Islet precursor cell (in vitro differentiated cells): ENCODE results near the gene INPPL1.
A peak's percentile ranks its signal among the peaks of the same experiment; 100 is the strongest.
"Not testable (repeated sequence)": the region's sequence is repeated elsewhere in the genome, so short reads cannot be mapped to it uniquely, and the experiment has no call there.

Source experiments
- DNase-seq: peaks from one replicate; pipeline ENCODE4 v3.0.0-alpha.2; 2018

The INPPL1 gene

DNA sequence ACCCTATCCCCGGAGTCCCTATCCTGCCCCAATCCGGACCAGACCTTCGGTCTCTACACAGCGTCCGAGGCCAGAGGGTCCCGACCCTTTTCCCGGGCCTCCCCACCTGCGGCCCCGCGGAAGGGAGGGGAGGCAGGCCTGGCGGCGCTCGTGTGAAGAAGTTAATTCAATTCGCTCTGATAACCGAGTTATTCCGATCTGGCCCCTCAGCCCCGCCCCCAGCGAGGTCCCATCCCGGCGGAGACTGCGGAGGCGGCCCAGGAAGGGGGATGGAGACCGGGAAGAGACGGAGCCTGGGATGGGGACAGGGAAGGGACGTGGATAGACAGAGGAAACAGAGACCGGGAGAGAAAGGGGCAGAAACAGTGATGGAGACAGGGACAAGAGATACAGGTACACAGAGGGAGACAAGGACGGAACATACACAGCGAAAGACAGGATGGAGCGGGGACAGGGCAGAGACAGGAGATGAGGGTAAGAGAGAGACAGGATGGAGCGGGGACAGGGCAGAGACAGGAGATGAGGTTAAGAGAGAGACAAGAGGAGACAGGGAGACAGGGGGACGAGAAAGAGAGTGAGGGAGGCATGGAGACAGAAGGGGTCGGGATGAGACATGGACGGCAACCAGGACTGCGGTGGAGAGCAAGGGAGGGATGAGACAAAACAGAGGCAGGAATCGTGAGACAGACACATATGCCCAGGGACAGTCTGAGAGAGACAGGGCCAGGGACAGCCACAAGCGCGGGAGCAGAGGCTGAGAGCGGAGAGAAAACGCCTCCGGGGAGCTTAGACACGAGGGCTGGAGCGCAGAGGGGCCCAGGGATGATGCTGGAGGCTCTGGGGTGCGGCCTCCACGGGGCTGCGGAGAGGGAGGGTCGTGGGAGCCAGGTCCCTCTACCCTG, 20.0 kb downstream of the INPPL1 start:
- peak; percentile 66 for DNase-seq

DNA sequence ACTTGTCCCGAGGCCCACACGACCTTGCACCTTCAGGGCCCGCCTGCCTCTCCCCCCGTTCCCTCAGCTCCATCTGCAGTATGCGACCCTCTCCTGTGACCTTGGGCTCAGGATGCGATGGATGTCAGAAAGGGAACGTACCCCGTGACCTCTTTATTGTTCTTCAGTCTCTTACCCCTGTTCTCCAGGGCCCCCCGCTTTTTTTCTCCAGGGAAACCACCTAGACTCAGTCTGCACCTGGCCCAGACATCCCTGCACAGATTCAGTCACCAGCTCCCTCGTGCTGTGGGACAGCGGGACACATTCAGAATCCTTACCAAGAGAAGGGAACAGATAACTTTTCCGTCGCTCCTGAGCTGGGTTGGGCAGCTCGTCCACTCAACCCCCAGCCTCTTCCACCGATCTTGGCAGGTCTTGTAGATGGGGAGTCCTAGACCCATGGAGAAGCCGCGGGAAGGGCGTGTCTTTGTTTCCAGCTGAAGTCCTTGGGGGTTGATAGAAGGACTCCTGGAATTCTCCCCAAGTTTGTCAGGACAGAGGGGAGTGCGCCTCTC, 20.8 kb downstream of the INPPL1 start:
- DNase-seq = peak; percentile 50

- DNase-seq = peak; percentile 53
Observed at GRCh38 chr11:72247584-72247983, 23.0 kb downstream of the INPPL1 start.

DNA sequence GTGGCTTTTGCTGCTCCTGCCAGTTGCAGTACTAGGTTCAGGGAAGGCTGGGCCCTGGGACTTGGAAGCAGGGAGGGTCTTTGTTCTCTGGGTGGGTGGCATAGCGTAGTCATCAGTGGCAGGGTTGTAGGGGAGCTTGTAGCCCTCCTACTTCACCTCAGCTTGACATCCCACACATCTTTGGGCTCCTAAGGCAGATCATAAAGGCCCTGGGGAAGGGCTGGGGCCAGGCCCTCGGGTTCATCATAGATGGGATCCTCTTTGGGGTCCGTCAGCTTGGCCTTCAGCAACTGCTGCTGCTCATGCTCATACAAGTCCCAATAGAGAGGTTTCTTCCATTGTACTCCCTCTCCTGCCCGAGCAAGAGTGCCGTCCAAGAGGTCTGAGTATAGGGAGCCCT, 25.4 kb downstream of the INPPL1 start:
- DNase-seq = no peak

GRCh38 chr11:72250661-72251464, 26.3 kb downstream of the INPPL1 start:
- peak; percentile 45 for DNase-seq

DNA sequence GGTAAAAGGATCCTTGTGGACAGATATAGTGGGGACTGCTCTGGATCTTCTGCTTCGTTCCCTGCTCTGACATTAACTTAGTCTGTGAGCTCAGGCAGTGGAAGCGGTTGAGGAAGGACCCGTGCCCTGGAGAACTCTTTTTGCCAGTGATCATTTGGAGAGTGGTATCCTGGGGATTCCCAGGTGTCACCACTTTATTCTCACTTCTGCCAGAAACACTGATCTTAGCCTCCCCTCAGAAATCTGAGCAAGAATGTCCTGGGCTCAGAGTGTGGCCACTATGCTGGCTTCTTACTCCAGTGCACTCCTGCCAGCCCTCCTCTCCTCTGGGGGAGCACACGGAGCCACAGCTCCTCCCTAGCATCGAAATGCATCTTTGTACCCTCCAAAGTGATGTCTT, 27.0 kb downstream of the INPPL1 start:
- DNase-seq = no peak

GRCh38 chr11:72253392-72253791, 28.8 kb downstream of the INPPL1 start:
- no peak for DNase-seq

GRCh38 chr11:72254299-72254993, 29.9 kb downstream of the INPPL1 start:
- no peak for DNase-seq

GRCh38 chr11:72257570-72257969, 33.0 kb downstream of the INPPL1 start:
- DNase-seq = no peak

DNA sequence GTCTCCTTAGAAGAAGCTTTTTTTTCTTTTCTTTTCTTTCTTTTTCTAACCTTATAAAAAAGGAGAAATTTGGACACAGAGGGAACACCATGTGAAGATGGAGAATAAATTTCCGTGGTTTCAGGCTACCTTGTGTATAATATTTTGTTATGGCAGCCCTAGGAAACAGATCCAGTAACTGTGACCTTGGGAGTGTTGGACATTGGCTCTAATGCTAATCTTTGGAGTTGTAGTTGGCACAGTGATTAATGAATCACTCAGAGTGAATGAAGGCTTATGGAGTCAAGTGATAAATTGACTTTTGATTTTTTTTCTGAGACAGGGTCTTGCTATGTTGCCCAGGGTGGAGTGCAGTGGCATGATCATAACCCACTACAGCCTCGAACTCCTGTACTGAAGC, 34.9 kb downstream of the INPPL1 start:
- no peak for DNase-seq

- DNase-seq = no peak
Observed at GRCh38 chr11:72260574-72260973, 36.0 kb downstream of the INPPL1 start.

GRCh38 chr11:72263361-72263760, 38.8 kb downstream of the INPPL1 start:
- no peak for DNase-seq

- DNase-seq = no peak
Observed at GRCh38 chr11:72265951-72266350, 41.4 kb downstream of the INPPL1 start.

- DNase-seq = not testable (repeated sequence)
Observed at GRCh38 chr11:72266960-72267359, 42.4 kb downstream of the INPPL1 start.

GRCh38 chr11:72267956-72268617, 43.5 kb downstream of the INPPL1 start:
- no peak for DNase-seq

DNA sequence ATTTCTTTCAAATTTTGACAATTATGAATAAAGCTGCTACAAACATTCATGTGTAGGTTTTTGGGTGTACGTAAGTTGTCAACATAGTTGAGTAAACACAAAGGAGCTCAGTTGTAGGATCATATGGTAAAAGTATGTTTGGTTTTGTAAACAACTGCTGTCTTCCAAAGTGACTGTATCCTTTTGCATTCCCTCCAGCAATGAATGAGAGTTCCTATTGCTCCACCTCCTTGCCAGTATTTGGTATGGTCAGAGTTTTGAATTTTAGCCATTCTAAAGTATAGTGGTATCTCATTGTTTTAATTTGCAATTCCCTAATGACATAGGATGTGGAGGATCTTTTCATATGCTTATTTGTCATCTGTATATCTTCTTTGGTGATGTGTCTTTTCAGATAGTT, 47.4 kb downstream of the INPPL1 start:
- no peak for DNase-seq

DNA sequence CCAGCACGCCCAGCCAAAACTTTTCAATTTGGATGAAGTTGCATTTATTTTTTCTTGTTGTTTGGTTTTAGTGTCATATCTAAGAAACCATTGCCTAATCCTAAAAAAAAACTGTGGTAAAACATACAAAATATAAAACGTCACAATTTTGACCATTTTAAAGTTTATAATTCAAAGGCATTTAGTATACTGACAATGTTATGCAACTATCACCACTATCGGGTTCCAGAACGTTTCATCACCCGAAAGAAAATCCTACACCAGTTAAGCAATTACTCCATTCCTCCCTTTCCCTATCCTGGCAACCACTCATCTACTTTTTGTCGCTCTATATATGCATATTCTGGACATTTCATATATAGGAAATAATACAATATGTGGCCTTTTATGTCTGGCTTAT, 49.9 kb downstream of the INPPL1 start:
- DNase-seq = no peak

GRCh38 chr11:72278905-72279304, 54.3 kb downstream of the INPPL1 start:
- no peak for DNase-seq

DNA sequence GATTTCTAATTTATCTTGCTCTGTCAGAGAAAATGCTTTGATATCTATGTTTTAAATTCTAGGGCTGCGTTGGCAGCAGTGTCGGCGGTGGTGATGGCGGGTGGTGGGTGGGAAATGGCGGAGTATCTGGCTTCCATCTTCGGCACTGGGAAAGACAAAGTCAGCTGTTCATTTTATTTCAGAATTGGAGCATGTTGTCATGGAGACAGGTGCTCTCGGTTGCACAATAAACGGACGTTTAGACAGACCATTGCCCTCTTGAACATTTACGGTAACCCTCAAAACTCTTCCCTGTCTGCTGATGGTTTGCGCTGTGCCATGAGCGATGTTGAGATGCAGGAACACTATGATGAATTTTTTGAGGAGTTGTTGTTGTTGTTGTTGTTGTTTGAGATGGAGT, 55.5 kb downstream of the INPPL1 start:
- DNase-seq = no peak

DNA sequence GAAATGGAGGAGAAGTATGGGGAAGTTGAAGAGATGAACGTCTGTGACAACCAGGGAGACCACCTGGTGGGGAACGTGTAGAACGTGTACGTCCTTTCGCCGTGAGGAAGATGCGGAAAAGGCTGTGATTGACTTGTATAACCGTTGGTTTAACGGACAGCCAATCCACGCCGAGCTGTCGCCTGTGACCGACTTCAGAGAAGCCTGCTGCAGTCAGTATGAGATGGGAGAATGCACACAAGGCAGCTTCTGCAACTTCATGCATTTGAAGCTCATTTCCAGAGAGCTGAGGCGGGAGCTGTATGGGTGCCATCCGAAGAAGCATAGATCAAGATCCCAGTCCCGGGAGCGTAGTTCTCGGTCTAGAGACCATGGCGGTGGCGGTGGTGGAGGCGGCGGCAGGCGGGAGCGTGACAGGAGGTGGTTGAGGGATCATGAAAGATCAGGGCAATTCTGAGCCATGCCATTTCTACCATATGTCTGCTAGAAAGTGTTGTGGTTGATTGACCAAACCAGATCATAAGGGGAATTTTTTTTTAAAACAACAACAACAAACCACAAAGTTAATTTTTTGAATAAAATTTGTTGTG, 56.3 kb downstream of the INPPL1 start:
- DNase-seq = no peak

DNA sequence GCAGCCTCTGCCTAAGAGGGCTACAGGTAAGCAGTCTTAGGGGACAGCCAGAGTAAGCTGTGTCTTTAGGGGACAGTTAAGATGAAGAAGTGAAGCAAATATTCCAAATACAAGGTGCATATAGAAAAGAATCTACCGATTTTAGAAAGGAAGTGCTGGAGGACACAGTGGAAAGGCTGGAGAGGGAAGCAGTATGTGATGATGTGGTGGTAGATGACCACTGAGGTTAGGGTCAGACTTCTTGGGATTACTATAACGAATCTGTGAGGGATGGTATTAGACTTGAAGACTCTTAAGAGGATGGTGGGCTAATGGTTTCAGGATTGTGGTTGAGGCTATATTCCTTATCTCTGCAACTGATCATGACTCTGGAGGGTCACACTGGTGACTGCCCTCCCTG, 59.4 kb downstream of the INPPL1 start:
- no peak for DNase-seq

DNA sequence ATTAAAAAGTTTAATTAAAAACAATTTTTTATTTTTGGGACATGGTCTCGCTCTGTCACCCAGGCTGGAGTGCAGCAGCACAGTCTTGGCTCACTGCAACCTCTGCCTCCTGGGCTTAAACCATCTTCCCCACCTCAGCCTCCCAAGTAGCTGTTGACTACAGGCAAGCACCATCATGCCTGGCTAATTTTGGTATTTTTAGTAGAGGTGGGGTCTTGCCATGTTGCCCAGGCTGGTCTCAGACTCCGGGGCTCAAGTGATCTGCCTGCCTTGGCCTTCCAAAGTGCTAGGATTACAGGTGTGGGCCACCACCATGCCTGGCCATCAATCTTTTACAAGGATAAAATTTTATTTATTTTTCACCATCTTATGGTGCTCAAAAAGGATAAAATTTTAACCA, 62.7 kb downstream of the INPPL1 start:
- no peak for DNase-seq
